Transverse colon (tissue), 3 donors: ENCODE data around the gene SEBOX.

ENCODE experiments used
- CTCF ChIP-seq, 5 experiments: fragments of 200-600 bp in 3 of 5; fragments of 450-650 bp in 2 of 5; sonication (generic) in 3 of 5; IDR thresholded peaks; 1 replicate in 2 of 5; 2 replicates in 3 of 5; pipeline ENCODE4 v1.5.1; 2016 to 2017; ENCODE audit warnings: antibody characterized with exemption in 5 of 5, inconsistent platforms in 3 of 5, mild to moderate bottlenecking in 2 of 5, moderate library complexity in 1 of 5
- POLR2A ChIP-seq: fragments of 450-650 bp; IDR thresholded peaks from one replicate; pipeline ENCODE4 v1.6.1; 2016; ENCODE audit warnings: antibody characterized with exemption, mild to moderate bottlenecking, moderate library complexity

GRCh38 chr17:28370035-28370743 is 5.2 kb upstream of the SEBOX start, which contains the start of gene VTN:
- TF ChIP-seq POLR2A (no peak), CTCF (IDR thresholded peaks at IDR 0.05) (no peak)
